SK-N-SH treated with all-trans-retinoic acid at 6 μM for 48 hours (cell line): ENCODE results near the gene KRTAP12-2.

ENCODE experiments used
- CSRNP3 ChIP-seq: fragments of 250-450 bp; sonication (Bioruptor Pico); IDR thresholded peaks from 2 replicates; pipeline ENCODE4 v1.5.1; 2021; ENCODE audit warnings: mild to moderate bottlenecking, moderate library complexity
- OSR1 ChIP-seq: fragments of 250-450 bp; sonication (Bioruptor Pico); IDR thresholded peaks from 2 replicates; pipeline ENCODE4 v1.8.0; 2022; ENCODE audit warnings: moderate library complexity, mild to moderate bottlenecking, inconsistent platforms

DNA sequence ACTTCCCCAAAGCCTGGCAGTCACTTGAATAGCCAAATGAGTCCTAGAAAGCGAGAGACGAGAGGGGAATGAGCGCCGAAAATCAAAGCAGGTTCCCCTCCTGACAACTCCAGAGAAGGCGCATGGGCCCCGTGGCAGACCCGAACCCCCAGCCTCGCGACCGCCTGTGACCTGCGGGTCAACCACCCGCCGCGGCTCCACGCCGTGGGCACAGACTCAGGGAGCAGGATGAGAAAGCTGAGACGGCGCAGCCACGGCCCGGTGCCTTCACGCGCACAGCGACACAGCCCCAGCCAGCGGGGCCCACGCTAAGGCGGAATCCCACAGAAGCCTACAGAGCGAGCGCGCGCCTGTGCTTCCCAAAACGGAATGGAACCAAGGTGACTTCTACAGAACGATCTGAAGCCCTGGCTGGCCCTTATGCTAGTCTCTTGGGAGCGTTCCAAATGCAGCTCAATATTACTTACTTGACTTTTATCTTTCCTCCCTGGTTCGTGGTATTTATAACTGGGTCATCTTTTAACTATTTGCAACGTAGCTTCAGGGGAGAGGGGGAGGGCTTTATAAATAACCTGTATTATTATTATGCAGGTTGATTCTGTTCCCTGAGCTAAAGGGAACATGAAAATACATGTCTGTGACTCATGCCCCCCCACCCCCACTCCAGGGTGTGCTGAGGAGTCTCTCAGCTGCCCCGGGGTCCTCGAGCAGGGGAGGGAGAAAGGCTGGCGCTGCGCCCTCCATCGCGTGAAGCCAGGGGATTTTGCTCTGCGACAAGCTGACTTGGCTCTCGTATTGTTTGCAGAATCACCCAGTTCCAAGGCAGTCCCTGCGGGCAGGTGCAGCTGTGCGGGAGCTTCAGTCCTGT lies 42.9 kb upstream of the KRTAP12-2 start:
- TF ChIP-seq OSR1 (CRISPR knock-in tag) (no peak), CSRNP3 (no peak)
